ENCODE data around the gene DLX3.

- TF ChIP-seq CTCF (IDR thresholded peaks at IDR 0.05) = no peak
- TF ChIP-seq POLR2A (IDR thresholded peaks at IDR 0.05) = no peak
Measured at GRCh38 chr17:49989518-49989880, 5.5 kb downstream of the DLX3 start.

All from uterus (tissue), 2 donors.